Esophagus muscularis mucosa (tissue), 4 donors: ENCODE results near the gene ST6GALNAC3. TPM values are rescaled to one million over a fixed set of nuclear protein-coding genes. Genes with fewer than 3 reads are reported as not detected.

Experiments
- DNase-seq: peaks from one replicate; pipeline ENCODE4 v3.0.0-alpha.2; 2017; ENCODE audit errors: extremely low spot score
- H3K27ac ChIP-seq, 4 donors: fragments of 200-600 bp; sonication (generic); replicated peaks in 1 of 4; 1 replicate in 3 of 4; 2 replicates in 1 of 4; pipeline ENCODE4 v1.5.1; 2016 to 2019; ENCODE audit warnings: mild to moderate bottlenecking in 1 of 4
- H3K27me3 ChIP-seq, 4 donors: fragments of 200-600 bp; sonication (generic); one replicate each; pipeline versions ENCODE4 v1.5.1 to v1.6.0; 2016 to 2019
- H3K36me3 ChIP-seq, 4 donors: fragments of 200-600 bp; sonication (generic); one replicate each; pipeline ENCODE4 v1.5.1; 2016 to 2019
- H3K4me1 ChIP-seq, 4 donors: fragments of 200-600 bp; sonication (generic); one replicate each; pipeline ENCODE4 v1.5.1; 2016 to 2019
- H3K4me3 ChIP-seq, 4 donors: fragments of 200-600 bp; sonication (generic); 1 replicate in 2 of 4; 2 replicates in 2 of 4; pipeline ENCODE4 v1.5.1; 2016 to 2019; ENCODE audit warnings: mild to moderate bottlenecking in 4 of 4, moderate library complexity in 1 of 4
- H3K9me3 ChIP-seq, 4 donors: fragments of 200-600 bp; sonication (generic); 1 replicate in 3 of 4; 2 replicates in 1 of 4; pipeline ENCODE4 v1.5.1; 2016 to 2019
- EP300 ChIP-seq: sonication (generic); formaldehyde crosslinking; IDR thresholded peaks from one replicate; pipeline ENCODE4 v1.6.1; 2017; ENCODE audit warnings: antibody characterized with exemption
- POLR2A ChIP-seq: fragments of 450-650 bp; IDR thresholded peaks from one replicate; pipeline ENCODE4 v1.6.1; 2017; ENCODE audit warnings: antibody characterized with exemption, moderate library complexity, mild to moderate bottlenecking, low read depth
- POLR2AphosphoS5 ChIP-seq, 2 donors: sonication (generic); formaldehyde crosslinking; IDR thresholded peaks; one replicate each; pipeline ENCODE4 v1.6.1; 2017; ENCODE audit warnings: antibody characterized with exemption in 2 of 2
- WGBS: methylation state at CpG from one replicate; pipeline ENCODE4 v1.1.5; 2018; 5-methylcytosine and 5-hydroxymethylcytosine counted together
- intact Hi-C: fragments of 100-400 bp; cut with DNase I; formaldehyde crosslinking; loops from one replicate; pipeline ENCODE4 v1.15.1; 2023
- total RNA-seq, 4 donors: library from RNA; depleted of rRNA; stranded (reverse); fragments of >200 nt; gene quantifications; one replicate each; pipeline versions ENCODE4 v1.1.0 to v1.2.1, GENCODE V29; 2016
- TF ChIP-seq, protein P1 (sequence below), 3 experiments: fragments of 200-600 bp in 2 of 3; fragments of 450-650 bp in 1 of 3; sonication (generic) in 2 of 3; IDR thresholded peaks; one replicate each; pipeline ENCODE4 v1.5.1; 2017 to 2019; ENCODE audit warnings: antibody characterized with exemption in 3 of 3, mild to moderate bottlenecking in 2 of 3, moderate library complexity in 1 of 3

ST6GALNAC3 gene
- total RNA-seq, 4 donors from 2014 or later, result 2.1 to 6.8 (median 4.8) TPM

DNA sequence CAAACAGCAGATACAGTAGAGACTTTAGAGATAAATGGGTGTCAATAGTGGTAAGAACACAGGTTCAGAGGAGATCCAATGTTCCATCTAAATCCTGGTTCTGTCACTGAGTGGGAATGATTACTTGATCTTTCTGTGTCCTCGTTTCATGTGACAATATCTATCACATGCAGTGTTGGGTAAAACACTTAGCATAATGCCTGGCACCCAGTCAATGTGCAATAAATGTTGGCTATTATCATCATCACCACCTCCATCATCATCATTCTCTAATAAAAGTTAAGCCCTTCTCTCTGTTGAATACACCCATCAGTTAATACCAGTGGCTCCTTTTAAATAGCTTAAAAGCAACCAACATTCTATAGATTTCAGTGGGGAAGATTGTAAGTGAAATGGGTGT lies 184.7 kb downstream of the ST6GALNAC3 start:
- DNase-seq, result no peak
- Histone ChIP-seq H3K36me3 (no peaks in the 10 kb centered on the region), H3K4me1 (peaks cover 0 to 12% (median 9%) of the 10 kb centered on the region in 4 donors), H3K27me3 (no peaks in the 10 kb centered on the region), H3K9me3 (no peaks in the 10 kb centered on the region), H3K27ac (no peak overlapping the region), H3K4me3 (no peak overlapping the region)
- 72% methylated on average over 1 of the region's 1 CpG for WGBS
- TF ChIP-seq EP300 (no peak), POLR2A (no peak), POLR2AphosphoS5 (IDR thresholded peaks at IDR 0.05) (no peak)
- TF ChIP-seq, protein P1, sequence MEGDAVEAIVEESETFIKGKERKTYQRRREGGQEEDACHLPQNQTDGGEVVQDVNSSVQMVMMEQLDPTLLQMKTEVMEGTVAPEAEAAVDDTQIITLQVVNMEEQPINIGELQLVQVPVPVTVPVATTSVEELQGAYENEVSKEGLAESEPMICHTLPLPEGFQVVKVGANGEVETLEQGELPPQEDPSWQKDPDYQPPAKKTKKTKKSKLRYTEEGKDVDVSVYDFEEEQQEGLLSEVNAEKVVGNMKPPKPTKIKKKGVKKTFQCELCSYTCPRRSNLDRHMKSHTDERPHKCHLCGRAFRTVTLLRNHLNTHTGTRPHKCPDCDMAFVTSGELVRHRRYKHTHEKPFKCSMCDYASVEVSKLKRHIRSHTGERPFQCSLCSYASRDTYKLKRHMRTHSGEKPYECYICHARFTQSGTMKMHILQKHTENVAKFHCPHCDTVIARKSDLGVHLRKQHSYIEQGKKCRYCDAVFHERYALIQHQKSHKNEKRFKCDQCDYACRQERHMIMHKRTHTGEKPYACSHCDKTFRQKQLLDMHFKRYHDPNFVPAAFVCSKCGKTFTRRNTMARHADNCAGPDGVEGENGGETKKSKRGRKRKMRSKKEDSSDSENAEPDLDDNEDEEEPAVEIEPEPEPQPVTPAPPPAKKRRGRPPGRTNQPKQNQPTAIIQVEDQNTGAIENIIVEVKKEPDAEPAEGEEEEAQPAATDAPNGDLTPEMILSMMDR (IDR thresholded peaks at IDR 0.05), result no peak
- intact Hi-C loops, result no loop called here

DNA sequence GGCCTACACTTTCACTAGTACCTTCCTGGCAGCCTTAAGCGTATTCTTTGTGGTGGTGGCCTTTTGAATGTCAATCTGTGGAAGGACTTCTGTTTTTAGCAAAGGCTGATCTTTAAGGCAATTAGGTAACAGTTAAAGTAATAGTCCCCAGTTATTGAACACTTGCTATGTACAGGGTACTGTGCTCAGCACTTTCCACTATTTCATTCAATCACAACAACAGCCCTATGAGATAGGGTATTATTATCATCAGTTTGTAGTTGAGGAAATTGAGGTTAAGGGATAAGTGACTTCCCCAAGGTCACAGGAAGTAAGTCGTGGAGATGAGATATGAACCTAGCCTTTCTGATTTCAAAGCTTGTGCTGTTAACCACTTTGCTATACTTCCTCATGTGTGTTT lies 185.7 kb downstream of the ST6GALNAC3 start:
- intact Hi-C loops, result no loop called here

DNA sequence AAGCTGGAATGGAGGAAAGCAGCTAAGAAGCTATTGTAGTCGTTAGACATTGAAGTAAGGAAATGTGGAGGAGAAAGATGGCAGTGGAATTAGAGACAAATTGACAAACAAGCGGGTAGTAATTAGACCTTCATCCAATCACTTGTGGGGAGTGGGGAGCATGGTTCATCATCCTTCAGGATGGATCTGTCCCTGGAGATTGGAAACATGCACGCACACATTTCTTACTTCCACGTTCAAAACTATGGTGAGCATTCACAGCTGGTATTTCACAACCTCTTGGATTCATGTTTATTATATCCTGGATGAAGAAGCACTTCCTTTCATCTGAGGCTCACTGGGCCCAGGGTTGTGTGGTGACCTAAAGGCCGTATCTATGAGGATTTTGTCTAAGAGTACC lies 188.1 kb downstream of the ST6GALNAC3 start:
- Histone ChIP-seq H3K9me3 (no peaks in the 10 kb centered on the region), H3K4me1 (no peaks in the 10 kb centered on the region), H3K27me3 (no peaks in the 10 kb centered on the region), H3K4me3 (no peak overlapping the region), H3K36me3 (no peaks in the 10 kb centered on the region), H3K27ac (no peak overlapping the region)
- TF ChIP-seq POLR2A (no peak), POLR2AphosphoS5 (IDR thresholded peaks at IDR 0.05) (no peak), EP300 (no peak)
- TF ChIP-seq, protein P1 (IDR thresholded peaks at IDR 0.05), result no peak
- 81% methylated on average over 5 of the region's 5 CpGs for WGBS
- intact Hi-C loops, result no loop called here
- no peak for DNase-seq

More for the DNA sequence above, 185.7 kb downstream of the ST6GALNAC3 start:
- Histone ChIP-seq H3K9me3 (no peaks in the 10 kb centered on the region), H3K36me3 (no peaks in the 10 kb centered on the region), H3K4me1 (peaks cover 0 to 7% (median 4%) of the 10 kb centered on the region in 4 donors), H3K27me3 (no peaks in the 10 kb centered on the region), H3K27ac (no peak overlapping the region), H3K4me3 (no peak overlapping the region)
- WGBS, result 88% methylated on average over 2 of the region's 2 CpGs
- TF ChIP-seq POLR2AphosphoS5 (IDR thresholded peaks at IDR 0.05) (no peak), POLR2A (no peak), EP300 (no peak)
- TF ChIP-seq, protein P1 (IDR thresholded peaks at IDR 0.05), result no peak
- no peak for DNase-seq

DNA sequence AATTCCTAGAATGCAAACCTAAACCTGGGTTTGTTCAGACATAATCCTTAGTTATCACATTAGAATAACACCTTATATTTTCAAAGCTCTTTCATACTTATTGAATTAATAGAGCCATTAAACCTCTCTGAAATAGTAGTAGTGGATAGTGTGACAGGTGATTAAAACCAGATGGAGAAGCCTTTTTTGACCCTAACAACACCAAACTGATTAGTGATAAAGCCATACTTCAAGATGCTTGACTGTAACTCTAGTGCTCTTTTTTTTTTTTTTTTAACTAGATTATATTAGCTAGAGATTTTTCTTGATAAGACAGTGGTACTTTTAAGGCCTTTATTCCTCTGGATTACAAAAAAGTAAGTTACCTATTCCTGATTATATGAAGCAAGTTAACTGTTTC lies 190.1 kb downstream of the ST6GALNAC3 start:
- Histone ChIP-seq H3K27me3 (no peaks in the 10 kb centered on the region), H3K36me3 (no peaks in the 10 kb centered on the region), H3K27ac (no peak overlapping the region), H3K4me3 (no peak overlapping the region), H3K4me1 (peaks cover 0 to 5% (median 2%) of the 10 kb centered on the region in 4 donors), H3K9me3 (no peaks in the 10 kb centered on the region)
- TF ChIP-seq, protein P1 (IDR thresholded peaks at IDR 0.05), result no peak
- no peak for TF ChIP-seq EP300
- no peak for TF ChIP-seq POLR2A
- no peak for TF ChIP-seq POLR2AphosphoS5 (IDR thresholded peaks at IDR 0.05)
- DNase-seq, result no peak
- intact Hi-C loops, result no loop called here

DNA sequence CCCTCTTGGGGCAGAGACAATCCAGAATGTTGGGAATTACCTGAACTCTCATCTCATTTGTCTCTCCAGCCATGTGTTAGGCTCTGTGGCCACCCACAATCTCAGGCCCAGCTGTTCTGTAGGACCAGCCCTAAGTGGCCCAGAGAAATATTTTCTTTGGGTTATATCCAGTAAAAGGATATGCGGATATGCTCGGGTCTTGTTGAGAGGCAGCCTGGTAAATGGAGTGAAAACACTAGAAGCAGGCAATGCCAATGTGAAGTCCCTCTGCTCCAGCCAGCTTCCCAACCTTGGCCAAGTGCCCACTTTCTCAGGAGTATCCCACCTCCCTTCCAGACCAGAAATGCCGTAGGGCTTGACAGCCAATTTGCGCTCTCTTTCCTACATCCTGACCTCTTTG lies 192.2 kb downstream of the ST6GALNAC3 start:
- Histone ChIP-seq H3K36me3 (no peaks in the 10 kb centered on the region), H3K4me1 (peaks cover 0 to 7% (median 7%) of the 10 kb centered on the region in 4 donors), H3K4me3 (no peak overlapping the region), H3K27ac (no peak overlapping the region), H3K27me3 (no peaks in the 10 kb centered on the region), H3K9me3 (no peaks in the 10 kb centered on the region)
- TF ChIP-seq POLR2AphosphoS5 (IDR thresholded peaks at IDR 0.05) (no peak), POLR2A (no peak), EP300 (no peak)
- TF ChIP-seq, protein P1 (IDR thresholded peaks at IDR 0.05), result no peak
- DNase-seq, result no peak
- 83% methylated on average over 4 of the region's 4 CpGs for WGBS
- intact Hi-C loops, result no loop called here
